Body of pancreas (tissue), 4 donors: ENCODE results near the gene CORIN.

Experiments
- POLR2A ChIP-seq, 3 donors: fragments of 450-650 bp; IDR thresholded peaks; one replicate each; pipeline ENCODE4 v1.6.1; 2016; ENCODE audit warnings: antibody characterized with exemption in 3 of 3, mild to moderate bottlenecking in 2 of 3
- TF ChIP-seq, protein P1 (sequence below), 7 experiments: fragments of 450-650 bp in 4 of 7; fragments of 200-600 bp in 3 of 7; sonication (generic) in 3 of 7; IDR thresholded peaks; one replicate each; pipeline ENCODE4 v1.5.1; 2016 to 2019; ENCODE audit warnings: antibody characterized with exemption in 7 of 7

DNA sequence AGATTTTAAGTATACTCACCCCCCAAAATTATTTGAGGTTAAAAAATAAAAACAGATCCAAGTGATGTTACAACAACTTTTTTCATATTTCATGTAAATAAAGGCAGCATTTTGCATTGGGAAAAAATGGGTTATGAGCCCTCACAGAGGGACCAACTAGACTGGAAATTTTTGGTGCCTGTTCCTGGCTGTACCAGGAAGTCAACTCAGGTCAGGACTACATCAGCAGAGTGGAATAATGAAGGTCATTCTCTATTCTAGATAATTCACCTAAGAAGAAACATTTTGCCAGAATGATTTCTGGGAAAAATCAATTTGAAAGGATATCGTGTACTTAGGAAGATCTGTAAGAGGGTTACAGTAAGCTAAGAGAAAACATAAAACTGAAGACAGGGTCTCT lies 66.8 kb downstream of the CORIN start:
- TF ChIP-seq, protein P1, sequence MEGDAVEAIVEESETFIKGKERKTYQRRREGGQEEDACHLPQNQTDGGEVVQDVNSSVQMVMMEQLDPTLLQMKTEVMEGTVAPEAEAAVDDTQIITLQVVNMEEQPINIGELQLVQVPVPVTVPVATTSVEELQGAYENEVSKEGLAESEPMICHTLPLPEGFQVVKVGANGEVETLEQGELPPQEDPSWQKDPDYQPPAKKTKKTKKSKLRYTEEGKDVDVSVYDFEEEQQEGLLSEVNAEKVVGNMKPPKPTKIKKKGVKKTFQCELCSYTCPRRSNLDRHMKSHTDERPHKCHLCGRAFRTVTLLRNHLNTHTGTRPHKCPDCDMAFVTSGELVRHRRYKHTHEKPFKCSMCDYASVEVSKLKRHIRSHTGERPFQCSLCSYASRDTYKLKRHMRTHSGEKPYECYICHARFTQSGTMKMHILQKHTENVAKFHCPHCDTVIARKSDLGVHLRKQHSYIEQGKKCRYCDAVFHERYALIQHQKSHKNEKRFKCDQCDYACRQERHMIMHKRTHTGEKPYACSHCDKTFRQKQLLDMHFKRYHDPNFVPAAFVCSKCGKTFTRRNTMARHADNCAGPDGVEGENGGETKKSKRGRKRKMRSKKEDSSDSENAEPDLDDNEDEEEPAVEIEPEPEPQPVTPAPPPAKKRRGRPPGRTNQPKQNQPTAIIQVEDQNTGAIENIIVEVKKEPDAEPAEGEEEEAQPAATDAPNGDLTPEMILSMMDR (IDR thresholded peaks at IDR 0.05): no peak
- no peak for TF ChIP-seq POLR2A (IDR thresholded peaks at IDR 0.05)
